Lung (tissue), 12 donors: ENCODE data around the gene SLC35E1. TPM values are rescaled to one million over a fixed set of nuclear protein-coding genes. Genes with fewer than 3 reads are reported as not detected.

Source experiments
- ATAC-seq: fragments of 200-7000 bp; cut with Tn5 transposase; one replicate; pipeline ENCODE4 v1.9.1; 2020; ENCODE audit warnings: moderate number of reproducible peaks; ENCODE audit not compliant: insufficient read depth, low FRiP score
- DNase-seq, 3 donors: peaks; one replicate each; pipeline ENCODE4 v3.0.0-alpha.2; 2013 to 2017
- H3K27ac ChIP-seq, 2 donors: one replicate each; pipeline ENCODE4 v1.5.1; 2013; ENCODE audit warnings: mild to moderate bottlenecking in 2 of 2, moderate library complexity in 2 of 2, control low read depth in 1 of 2, inconsistent platforms in 1 of 2, low read depth in 1 of 2, low read length in 1 of 2
- H3K27me3 ChIP-seq, 3 donors: one replicate each; pipeline ENCODE4 v1.5.1; 2013; ENCODE audit warnings: low read length in 2 of 3; ENCODE audit not compliant: control insufficient read depth in 3 of 3, insufficient read depth in 3 of 3
- H3K36me3 ChIP-seq, 4 donors: one replicate each; pipeline ENCODE4 v1.5.1; 2013; ENCODE audit warnings: low read length in 4 of 4, mild to moderate bottlenecking in 1 of 4, moderate library complexity in 1 of 4; ENCODE audit not compliant: control insufficient read depth in 4 of 4, insufficient read depth in 4 of 4
- H3K4me1 ChIP-seq, 5 donors: one replicate each; pipeline ENCODE4 v1.5.1; 2013; ENCODE audit warnings: low read length in 5 of 5, mild to moderate bottlenecking in 2 of 5, moderate library complexity in 1 of 5; ENCODE audit not compliant: control insufficient read depth in 5 of 5, insufficient read depth in 5 of 5
- H3K4me3 ChIP-seq: one replicate; pipeline ENCODE4 v1.5.1; 2013; ENCODE audit warnings: mild to moderate bottlenecking, control low read depth, moderate library complexity
- H3K9ac ChIP-seq, 2 donors: one replicate each; pipeline ENCODE4 v1.5.1; 2013; ENCODE audit warnings: low read length in 2 of 2, control low read depth in 1 of 2; ENCODE audit not compliant: insufficient read depth in 1 of 2
- H3K9me3 ChIP-seq, 4 donors: one replicate each; pipeline ENCODE4 v1.5.1; 2013; ENCODE audit warnings: low read length in 3 of 4, mild to moderate bottlenecking in 1 of 4, moderate library complexity in 1 of 4; ENCODE audit not compliant: control insufficient read depth in 4 of 4, insufficient read depth in 3 of 4
- CTCF ChIP-seq: IDR thresholded peaks from 2 replicates; pipeline ENCODE4 v1.5.1; 2012; ENCODE audit warnings: mild to moderate bottlenecking; ENCODE audit errors: control extremely low read depth, extremely low read depth
- whole genome bisulfite sequencing, 2 donors: extraction: QIAGEN DNeasy Blood & Tissue Kit; methylation state at CpG; one replicate each; pipeline ENCODE4 v1.1.7; 2013; 5-methylcytosine and 5-hydroxymethylcytosine counted together
- polyA plus RNA-seq, 2 donors: library from polyadenylated mRNA; stranded (reverse); fragments of 200-250 nt; gene quantifications; one replicate each; pipeline ENCODE4 v1.2.1, GENCODE V29; 2013
- total RNA-seq, 2 donors: library from RNA; depleted of rRNA in 1 of 2; stranded (reverse); fragments of >200 nt in 1 of 2; gene quantifications; one replicate each; pipeline ENCODE4 v1.2.1, GENCODE V29; 2014 to 2021
- donor health status: control.
- donor health status: control.
- donor health status: Bipolar disorder and iron deficiency.
- donor health status: healthy.
- donor health status: DM: yes; HTN: yes; CAD: no.

The SLC35E1 gene
- total and polyA plus RNA-seq, 4 donors = 24.9 to 58.1 (median 33.3) TPM

GRCh38 chr19:16532440-16533234 is 39.6 kb downstream of the SLC35E1 start:
- H3K9ac ChIP-seq = no peak overlapping the region
- peaks cover 15 to 81% (median 47%) of the 10 kb centered on the region in 4 donors for H3K36me3 ChIP-seq
- no peak overlapping the region for H3K27ac ChIP-seq
- H3K4me3 ChIP-seq = no peak overlapping the region
- H3K27me3 ChIP-seq = no peaks in the 10 kb centered on the region
- peak; percentile 50 to 64 (median 53) for DNase-seq
- no peaks in the 10 kb centered on the region for H3K9me3 ChIP-seq
- WGBS, 2 donors = 91 to 93% methylated on average over 46 to 47 of the region's 47 CpGs
- ATAC-seq = no peak
- H3K4me1 ChIP-seq = no peaks in the 10 kb centered on the region
- TF ChIP-seq CTCF = no peak

- TF ChIP-seq CTCF = no peak
- no peaks in the 10 kb centered on the region for H3K4me1 ChIP-seq
- 97% methylated on average over 12 of the region's 12 CpGs for WGBS, 2 donors
- H3K27me3 ChIP-seq = no peaks in the 10 kb centered on the region
- no peaks in the 10 kb centered on the region for H3K9me3 ChIP-seq
- no peak overlapping the region for H3K4me3 ChIP-seq
- H3K27ac ChIP-seq = no peak overlapping the region
- H3K36me3 ChIP-seq = peaks cover 21 to 82% (median 52%) of the 10 kb centered on the region in 4 donors
- no peak for DNase-seq
- no peak for ATAC-seq
- no peak overlapping the region for H3K9ac ChIP-seq
Observed at GRCh38 chr19:16531380-16531669, 40.9 kb downstream of the SLC35E1 start.

GRCh38 chr19:16530540-16531379 is 41.5 kb downstream of the SLC35E1 start:
- no peak for TF ChIP-seq CTCF
- H3K9me3 ChIP-seq = no peaks in the 10 kb centered on the region
- DNase-seq = no peak
- no peaks in the 10 kb centered on the region for H3K4me1 ChIP-seq
- no peak overlapping the region for H3K4me3 ChIP-seq
- no peak overlapping the region for H3K9ac ChIP-seq
- WGBS, 2 donors = 96% methylated on average over 43 of the region's 43 CpGs
- peaks cover 21 to 81% (median 51%) of the 10 kb centered on the region in 4 donors for H3K36me3 ChIP-seq
- H3K27ac ChIP-seq = no peak overlapping the region
- ATAC-seq = no peak
- H3K27me3 ChIP-seq = no peaks in the 10 kb centered on the region
